Transverse colon (tissue), 4 donors: ENCODE measurements around the gene MTOR. TPM values are rescaled to one million over a fixed set of nuclear protein-coding genes. Genes with fewer than 3 reads are reported as not detected.

ENCODE experiments used
- DNase-seq: peaks from one replicate; pipeline ENCODE4 v3.0.0-alpha.2; 2019
- H3K27ac ChIP-seq, 4 donors: fragments of 200-600 bp; sonication (generic); 2 replicates each; pipeline ENCODE4 v1.5.1; 2016 to 2018; ENCODE audit warnings: inconsistent platforms in 4 of 4
- H3K27me3 ChIP-seq: fragments of 200-600 bp; sonication (generic); 2 replicates; pipeline ENCODE4 v1.5.1; 2017; ENCODE audit warnings: inconsistent platforms
- H3K36me3 ChIP-seq, 4 donors: fragments of 200-600 bp; sonication (generic); 2 replicates each; pipeline ENCODE4 v1.5.1; 2017 to 2019; ENCODE audit warnings: inconsistent platforms in 4 of 4
- H3K4me1 ChIP-seq, 4 donors: fragments of 200-600 bp; sonication (generic); 2 replicates each; pipeline ENCODE4 v1.5.1; 2017 to 2020; ENCODE audit warnings: inconsistent platforms in 4 of 4
- H3K4me3 ChIP-seq, 4 donors: fragments of 200-600 bp; sonication (generic); 1 replicate in 1 of 4; 2 replicates in 3 of 4; pipeline versions ENCODE4 v1.5.1 to v1.6.1; 2017 to 2019; ENCODE audit warnings: inconsistent platforms in 4 of 4
- H3K9me3 ChIP-seq, 2 donors: fragments of 200-600 bp; sonication (generic); 2 replicates each; pipeline ENCODE4 v1.5.1; 2017 to 2019; ENCODE audit warnings: inconsistent platforms in 2 of 2
- EP300 ChIP-seq: sonication (generic); formaldehyde crosslinking; IDR thresholded peaks from one replicate; pipeline ENCODE4 v1.6.1; 2017; ENCODE audit warnings: antibody characterized with exemption, low read depth
- POLR2A ChIP-seq: fragments of 450-650 bp; IDR thresholded peaks from one replicate; pipeline ENCODE4 v1.6.1; 2016; ENCODE audit warnings: antibody characterized with exemption, mild to moderate bottlenecking, moderate library complexity
- POLR2AphosphoS5 ChIP-seq, 3 donors: sonication (generic); formaldehyde crosslinking; IDR thresholded peaks; one replicate each; pipeline ENCODE4 v1.6.1; 2016; ENCODE audit warnings: antibody characterized with exemption in 3 of 3
- WGBS, 2 donors: methylation state at CpG; one replicate each; pipeline ENCODE4 v1.1.5; 2018; ENCODE audit warnings: low coverage in 1 of 2; 5-methylcytosine and 5-hydroxymethylcytosine counted together
- in situ Hi-C, 4 donors: fragments of 200-750 bp; cut with MboI; loops; one replicate each; pipeline versions ENCODE4 v1.15.0 to v1.15.1; 2017; ENCODE audit warnings: low sequenced_read_pairs in 3 of 4, low pct_ligation_motif_present in 1 of 4, low pct_unique_long_range_greater_than_20kb in 1 of 4
- intact Hi-C: fragments of 100-400 bp; cut with DNase I; formaldehyde crosslinking; loops from one replicate; pipeline ENCODE4 v1.15.1; 2023; ENCODE audit warnings: low total_unique reads
- total RNA-seq, 4 donors: library from RNA; depleted of rRNA; stranded (reverse); fragments of >200 nt; gene quantifications; one replicate each; pipeline ENCODE4 v1.1.0, GENCODE V29; 2016
- TF ChIP-seq, protein P1 (sequence below), 5 experiments: fragments of 200-600 bp in 3 of 5; fragments of 450-650 bp in 2 of 5; sonication (generic) in 3 of 5; IDR thresholded peaks; 1 replicate in 2 of 5; 2 replicates in 3 of 5; pipeline ENCODE4 v1.5.1; 2016 to 2017; ENCODE audit warnings: antibody characterized with exemption in 5 of 5, inconsistent platforms in 3 of 5, mild to moderate bottlenecking in 2 of 5, moderate library complexity in 1 of 5

MTOR gene
- total RNA-seq, 4 donors from 2014 or later = 31.0 to 45.6 (median 40.6) TPM

DNA sequence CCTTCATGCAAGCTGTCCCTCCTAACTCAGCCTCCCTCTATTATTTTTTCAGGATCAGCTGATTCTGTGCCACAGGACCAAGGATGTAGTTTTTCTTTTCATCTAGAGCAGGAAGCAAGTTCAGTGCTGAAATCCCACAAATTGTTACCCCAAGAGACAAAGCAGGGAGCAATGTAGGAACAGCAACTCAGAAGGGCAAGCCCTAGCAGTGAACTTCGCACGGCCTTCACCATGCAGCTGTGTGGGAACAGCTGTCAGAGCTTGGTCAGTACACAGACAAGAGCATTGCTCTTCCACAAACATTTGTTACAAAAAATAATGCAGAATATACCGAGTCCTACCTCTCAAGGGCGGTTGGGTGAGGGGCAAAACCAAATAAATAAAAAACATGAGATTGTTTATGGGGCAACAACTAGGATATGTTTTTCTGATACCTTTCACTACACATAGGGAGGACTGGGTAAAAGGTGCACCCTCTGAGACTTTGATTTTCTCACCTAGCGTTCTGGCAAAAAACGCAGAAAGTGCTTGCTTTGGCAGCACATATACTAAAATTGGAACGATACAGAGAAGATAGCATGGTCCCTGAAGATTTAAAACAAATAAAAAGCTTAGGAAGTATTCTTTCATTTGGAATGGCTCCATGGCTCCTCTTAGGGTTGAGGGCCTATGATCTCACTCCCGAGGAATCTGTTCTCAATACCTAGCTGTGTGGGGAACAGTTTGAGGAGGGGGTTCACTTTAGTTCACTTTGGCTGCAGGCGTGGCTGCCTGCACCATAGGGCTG, 110.3 kb downstream of the MTOR start:
- H3K9me3 ChIP-seq = no peaks in the 10 kb centered on the region
- intact Hi-C loops (no loop called here), in situ Hi-C loops (no loop called here)
- DNase-seq = no peak
- H3K4me1 ChIP-seq = no peaks in the 10 kb centered on the region
- TF ChIP-seq POLR2A (no peak), EP300 (no peak), POLR2AphosphoS5 (IDR thresholded peaks at IDR 0.05) (no peak)
- TF ChIP-seq, protein P1, sequence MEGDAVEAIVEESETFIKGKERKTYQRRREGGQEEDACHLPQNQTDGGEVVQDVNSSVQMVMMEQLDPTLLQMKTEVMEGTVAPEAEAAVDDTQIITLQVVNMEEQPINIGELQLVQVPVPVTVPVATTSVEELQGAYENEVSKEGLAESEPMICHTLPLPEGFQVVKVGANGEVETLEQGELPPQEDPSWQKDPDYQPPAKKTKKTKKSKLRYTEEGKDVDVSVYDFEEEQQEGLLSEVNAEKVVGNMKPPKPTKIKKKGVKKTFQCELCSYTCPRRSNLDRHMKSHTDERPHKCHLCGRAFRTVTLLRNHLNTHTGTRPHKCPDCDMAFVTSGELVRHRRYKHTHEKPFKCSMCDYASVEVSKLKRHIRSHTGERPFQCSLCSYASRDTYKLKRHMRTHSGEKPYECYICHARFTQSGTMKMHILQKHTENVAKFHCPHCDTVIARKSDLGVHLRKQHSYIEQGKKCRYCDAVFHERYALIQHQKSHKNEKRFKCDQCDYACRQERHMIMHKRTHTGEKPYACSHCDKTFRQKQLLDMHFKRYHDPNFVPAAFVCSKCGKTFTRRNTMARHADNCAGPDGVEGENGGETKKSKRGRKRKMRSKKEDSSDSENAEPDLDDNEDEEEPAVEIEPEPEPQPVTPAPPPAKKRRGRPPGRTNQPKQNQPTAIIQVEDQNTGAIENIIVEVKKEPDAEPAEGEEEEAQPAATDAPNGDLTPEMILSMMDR (IDR thresholded peaks at IDR 0.05) = no peak
- no peak overlapping the region for H3K4me3 ChIP-seq
- peaks cover 0 to 47% (median 20%) of the 10 kb centered on the region in 4 donors for H3K36me3 ChIP-seq
- H3K27ac ChIP-seq = no peak overlapping the region
- no peaks in the 10 kb centered on the region for H3K27me3 ChIP-seq
- 91 to 95% methylated on average over 4 to 9 of the region's 9 CpGs for whole genome bisulfite sequencing, 2 donors

DNA sequence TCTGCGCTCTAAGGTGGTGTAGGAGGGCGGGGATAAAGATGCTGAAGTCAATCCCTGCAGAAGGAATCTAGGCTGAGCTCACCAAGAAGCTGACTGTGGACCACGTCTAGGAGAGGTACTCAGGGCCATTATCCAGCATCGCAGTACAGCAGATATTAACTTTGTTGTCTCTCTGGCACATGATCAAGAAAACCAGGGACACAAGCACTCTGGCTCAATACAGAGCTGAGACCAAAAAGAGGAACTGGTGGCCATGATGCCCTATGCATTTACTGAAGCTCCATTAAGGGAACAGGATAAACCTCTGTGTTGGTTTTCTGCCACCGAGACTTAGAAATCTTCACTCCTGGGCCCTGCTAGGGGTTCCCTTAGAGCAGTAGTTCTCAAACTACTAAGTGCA, 111.2 kb downstream of the MTOR start:
- Histone ChIP-seq H3K36me3 (peaks cover 0 to 45% (median 20%) of the 10 kb centered on the region in 4 donors), H3K27me3 (no peaks in the 10 kb centered on the region), H3K27ac (no peak overlapping the region), H3K4me3 (no peak overlapping the region), H3K4me1 (no peaks in the 10 kb centered on the region), H3K9me3 (no peaks in the 10 kb centered on the region)
- in situ Hi-C loops = no loop called here
- DNase-seq = no peak
- WGBS, 2 donors = 95 to 100% methylated on average over 1 to 5 of the region's 5 CpGs
- TF ChIP-seq EP300 (no peak), POLR2A (no peak), POLR2AphosphoS5 (IDR thresholded peaks at IDR 0.05) (no peak)
- TF ChIP-seq, protein P1 (IDR thresholded peaks at IDR 0.05) = no peak
- intact Hi-C loops = no loop called here

DNA sequence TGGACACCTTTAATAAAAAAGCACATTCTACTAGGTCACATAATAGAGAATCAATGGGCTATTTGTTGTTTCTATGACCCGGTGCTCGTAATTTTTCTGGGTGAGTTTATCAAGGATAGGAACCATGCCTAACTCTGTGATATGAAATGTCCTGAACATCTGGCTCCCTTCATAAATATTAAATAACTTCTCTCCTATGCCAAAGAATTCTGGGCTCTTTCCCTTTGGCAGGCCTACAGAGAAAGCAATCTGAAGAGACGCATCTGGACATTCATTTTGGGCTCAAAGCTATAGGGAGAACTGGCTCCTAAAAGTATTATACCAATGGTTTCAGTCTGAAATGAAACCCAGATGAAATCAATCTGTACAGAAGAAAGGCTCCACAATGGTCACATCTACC, 112.0 kb downstream of the MTOR start:
- H3K27me3 ChIP-seq = no peaks in the 10 kb centered on the region
- intact Hi-C loops = no loop called here
- H3K27ac ChIP-seq = no peak overlapping the region
- in situ Hi-C loops = no loop called here
- TF ChIP-seq POLR2A = no peak
- no peak for TF ChIP-seq POLR2AphosphoS5 (IDR thresholded peaks at IDR 0.05)
- TF ChIP-seq, protein P1 (IDR thresholded peaks at IDR 0.05) = no peak
- no peak for TF ChIP-seq EP300
- H3K4me1 ChIP-seq = no peaks in the 10 kb centered on the region
- H3K9me3 ChIP-seq = no peaks in the 10 kb centered on the region
- no peak overlapping the region for H3K4me3 ChIP-seq
- WGBS, 2 donors = 82 to 95% methylated on average over 3 of the region's 3 CpGs
- H3K36me3 ChIP-seq = peaks cover 0 to 45% (median 21%) of the 10 kb centered on the region in 4 donors
- no peak for DNase-seq

DNA sequence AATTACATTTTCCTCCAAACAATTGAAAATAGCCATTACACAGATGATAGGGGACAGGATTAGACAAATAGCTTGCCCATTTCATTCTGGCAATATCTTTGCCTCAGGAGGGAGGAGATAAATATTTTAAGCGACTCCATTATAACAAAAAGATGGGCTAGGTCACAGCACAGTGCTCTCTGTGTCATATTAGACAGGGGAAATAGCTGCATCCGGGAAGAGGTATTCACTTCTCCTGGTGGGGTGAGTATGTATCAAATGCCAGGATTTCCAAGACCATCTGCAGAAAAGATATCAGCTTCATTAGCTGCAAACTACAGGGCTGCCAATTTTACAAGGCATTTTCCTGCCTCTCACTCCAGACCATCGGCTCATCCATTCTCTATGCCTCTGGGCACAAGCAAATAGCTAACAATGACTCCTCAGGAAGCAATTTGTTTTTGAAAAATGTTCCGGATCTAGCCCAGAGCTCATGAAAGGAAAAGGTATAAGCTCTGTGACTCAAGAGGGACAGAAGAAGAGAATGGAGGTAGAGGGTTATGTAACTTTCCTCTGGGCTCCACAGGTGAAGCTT, 115.1 kb downstream of the MTOR start:
- TF ChIP-seq POLR2A = no peak
- no peak for TF ChIP-seq POLR2AphosphoS5 (IDR thresholded peaks at IDR 0.05)
- TF ChIP-seq EP300 = no peak
- TF ChIP-seq, protein P1 (IDR thresholded peaks at IDR 0.05) = no peak
- Histone ChIP-seq H3K9me3 (no peaks in the 10 kb centered on the region), H3K4me3 (no peak overlapping the region), H3K36me3 (peaks cover 0 to 64% (median 16%) of the 10 kb centered on the region in 4 donors), H3K4me1 (no peaks in the 10 kb centered on the region), H3K27me3 (no peaks in the 10 kb centered on the region), H3K27ac (no peak overlapping the region)
- in situ Hi-C loops = no loop called here
- WGBS, 2 donors = 68 to 90% methylated on average over 3 to 4 of the region's 4 CpGs
- no peak for DNase-seq
- intact Hi-C loops = no loop called here
